Measurements from ENCODE around the gene CPVL. TPM values are rescaled to one million over a fixed set of nuclear protein-coding genes. Genes with fewer than 3 reads are reported as not detected.
A peak's percentile ranks its signal among the peaks of the same experiment; 100 is the strongest.

The CPVL gene
- total RNA-seq, 4 donors from 2014 or later: 3.1 to 17.5 (median 11.5) TPM

DNA sequence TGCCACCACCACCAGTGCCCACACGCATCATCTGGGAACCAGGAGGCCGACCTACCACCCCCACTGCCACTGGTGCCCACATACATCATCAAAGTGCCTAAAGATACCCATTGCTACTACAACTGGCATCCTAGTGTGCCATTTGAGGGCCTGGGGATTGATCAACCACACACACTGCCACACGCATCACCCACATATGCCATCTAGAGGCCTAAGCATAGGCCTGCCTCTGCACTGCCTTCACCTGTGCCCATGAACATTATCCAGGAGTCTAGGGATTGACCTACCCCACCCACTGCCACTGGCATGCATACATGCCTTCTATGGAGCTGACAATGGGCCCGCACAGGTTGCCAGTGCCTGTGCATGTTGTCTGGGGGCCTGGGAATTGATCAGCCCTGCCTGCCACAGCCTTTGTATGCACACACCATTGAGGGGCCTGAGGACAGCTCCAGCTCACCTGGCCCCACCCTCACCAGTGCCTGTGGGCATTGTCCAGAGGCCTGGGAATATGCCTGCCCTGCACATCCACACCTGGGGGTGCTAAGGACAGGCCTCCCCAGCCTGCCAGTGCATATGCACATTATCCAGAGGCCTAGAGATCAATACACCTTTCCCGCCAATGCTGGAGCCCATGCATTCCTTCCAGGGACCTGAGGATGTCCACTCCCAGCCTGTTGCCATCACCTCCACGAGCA is 123.9 kb downstream of the CPVL start:
- no peaks in the 10 kb centered on the region for H3K4me1 ChIP-seq
- TF ChIP-seq EP300 (IDR thresholded peaks at IDR 0.05) (no peak), POLR2A (IDR thresholded peaks at IDR 0.05) (no peak)
- TF ChIP-seq, protein P1, sequence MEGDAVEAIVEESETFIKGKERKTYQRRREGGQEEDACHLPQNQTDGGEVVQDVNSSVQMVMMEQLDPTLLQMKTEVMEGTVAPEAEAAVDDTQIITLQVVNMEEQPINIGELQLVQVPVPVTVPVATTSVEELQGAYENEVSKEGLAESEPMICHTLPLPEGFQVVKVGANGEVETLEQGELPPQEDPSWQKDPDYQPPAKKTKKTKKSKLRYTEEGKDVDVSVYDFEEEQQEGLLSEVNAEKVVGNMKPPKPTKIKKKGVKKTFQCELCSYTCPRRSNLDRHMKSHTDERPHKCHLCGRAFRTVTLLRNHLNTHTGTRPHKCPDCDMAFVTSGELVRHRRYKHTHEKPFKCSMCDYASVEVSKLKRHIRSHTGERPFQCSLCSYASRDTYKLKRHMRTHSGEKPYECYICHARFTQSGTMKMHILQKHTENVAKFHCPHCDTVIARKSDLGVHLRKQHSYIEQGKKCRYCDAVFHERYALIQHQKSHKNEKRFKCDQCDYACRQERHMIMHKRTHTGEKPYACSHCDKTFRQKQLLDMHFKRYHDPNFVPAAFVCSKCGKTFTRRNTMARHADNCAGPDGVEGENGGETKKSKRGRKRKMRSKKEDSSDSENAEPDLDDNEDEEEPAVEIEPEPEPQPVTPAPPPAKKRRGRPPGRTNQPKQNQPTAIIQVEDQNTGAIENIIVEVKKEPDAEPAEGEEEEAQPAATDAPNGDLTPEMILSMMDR (IDR thresholded peaks at IDR 0.05): no peak

DNA sequence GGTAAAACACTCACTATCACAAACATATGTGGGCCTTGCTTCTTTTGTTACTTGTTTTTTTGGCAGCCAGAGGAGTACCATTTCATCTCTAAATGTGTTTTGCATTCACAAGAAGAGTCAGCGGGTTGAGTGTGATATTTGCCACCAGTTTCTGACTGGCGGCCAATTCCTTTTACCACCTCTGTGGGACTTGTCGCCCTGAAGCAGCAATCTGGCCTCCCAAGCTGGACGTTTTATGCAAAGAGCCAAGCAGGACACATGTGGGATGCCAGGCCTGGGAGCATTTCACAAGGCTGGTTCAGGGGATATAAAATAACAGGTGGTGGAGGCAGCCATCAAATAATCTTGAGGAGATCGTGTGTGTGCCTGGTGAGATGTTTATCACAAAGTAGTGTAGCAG is 126.4 kb downstream of the CPVL start:
- Histone ChIP-seq H3K4me3 (no peak overlapping the region), H3K4me1 (no peaks in the 10 kb centered on the region), H3K9me3 (peaks cover 0 to 31% (median 4%) of the 10 kb centered on the region in 4 donors), H3K36me3 (peaks cover 0 to 7% (median 0%) of the 10 kb centered on the region in 3 donors), H3K27ac (no peak overlapping the region), H3K27me3 (no peaks in the 10 kb centered on the region)
- TF ChIP-seq EP300 (IDR thresholded peaks at IDR 0.05): no peak
- no peak for TF ChIP-seq POLR2A (IDR thresholded peaks at IDR 0.05)
- TF ChIP-seq, protein P1 (IDR thresholded peaks at IDR 0.05): no peak
- 85% methylated on average over 5 of the region's 5 CpGs for WGBS, 2 donors
- DNase-seq (ENCODE audit: low spot score in 2 of 2): no peak

More for the DNA sequence above, 123.9 kb downstream of the CPVL start:
- Histone ChIP-seq H3K27ac (no peak overlapping the region), H3K4me3 (no peak overlapping the region), H3K27me3 (no peaks in the 10 kb centered on the region), H3K9me3 (peaks cover 0 to 55% (median 5%) of the 10 kb centered on the region in 4 donors), H3K36me3 (peaks cover 0 to 7% (median 0%) of the 10 kb centered on the region in 3 donors)
- 91 to 92% methylated on average over 4 to 5 of the region's 6 CpGs for WGBS, 2 donors
- no peak for DNase-seq (ENCODE audit: low spot score in 2 of 2)

DNA sequence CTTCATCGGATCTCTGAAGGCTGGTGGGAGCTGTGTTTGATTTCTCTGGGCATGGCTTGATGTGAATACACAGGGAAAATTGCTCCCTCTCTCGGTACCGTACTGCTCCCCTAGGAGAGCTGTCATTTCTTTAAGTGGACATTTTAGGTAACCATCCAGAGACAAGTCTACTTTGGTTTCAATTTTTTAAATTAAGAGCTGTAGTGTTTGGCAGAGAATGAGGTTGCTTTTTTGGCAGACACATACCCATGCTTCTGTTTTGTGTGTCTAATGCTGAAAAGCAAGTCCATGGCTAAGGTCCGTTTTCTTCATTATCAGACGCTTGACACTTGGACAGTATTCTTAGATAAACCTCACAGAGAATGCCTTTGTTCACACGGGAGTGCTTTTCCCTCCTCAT is 127.0 kb downstream of the CPVL start:
- Histone ChIP-seq H3K27me3 (no peaks in the 10 kb centered on the region), H3K9me3 (peaks cover 0 to 26% (median 2%) of the 10 kb centered on the region in 4 donors), H3K27ac (no peak overlapping the region), H3K4me3 (no peak overlapping the region), H3K4me1 (no peaks in the 10 kb centered on the region), H3K36me3 (peaks cover 0 to 7% (median 0%) of the 10 kb centered on the region in 3 donors)
- TF ChIP-seq, protein P1 (IDR thresholded peaks at IDR 0.05): peak in 1 of 5 experiments; percentile 16
- no peak for TF ChIP-seq EP300 (IDR thresholded peaks at IDR 0.05)
- 48 to 49% methylated on average over 6 of the region's 6 CpGs for WGBS, 2 donors
- no peak for DNase-seq (ENCODE audit: low spot score in 2 of 2)

DNA sequence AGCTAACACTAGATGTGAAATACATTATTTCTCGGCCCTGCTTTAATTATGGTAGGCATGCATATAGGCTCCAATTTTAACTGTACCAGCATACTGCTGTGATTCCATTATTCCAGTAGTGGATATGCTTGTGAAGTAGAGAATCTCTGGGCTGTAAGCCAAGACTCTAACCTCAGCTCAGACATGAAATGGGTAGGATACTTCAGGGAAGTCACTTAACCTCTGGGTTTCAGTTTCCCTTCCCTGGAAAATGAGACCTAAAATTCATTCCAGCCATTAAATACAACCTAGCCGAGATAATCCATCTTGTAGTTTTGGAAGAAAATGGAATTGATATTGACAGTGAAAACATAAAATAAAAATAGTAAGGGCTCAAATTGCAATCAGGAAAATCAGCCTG is 128.6 kb downstream of the CPVL start:
- no peak overlapping the region for H3K4me3 ChIP-seq
- H3K27me3 ChIP-seq: no peaks in the 10 kb centered on the region
- TF ChIP-seq, protein P1 (IDR thresholded peaks at IDR 0.05): no peak
- no peak for TF ChIP-seq EP300 (IDR thresholded peaks at IDR 0.05)
- no peak for TF ChIP-seq POLR2A (IDR thresholded peaks at IDR 0.05)
- peaks cover 0 to 7% (median 0%) of the 10 kb centered on the region in 3 donors for H3K36me3 ChIP-seq
- no peak overlapping the region for H3K27ac ChIP-seq
- 75 to 80% methylated on average over 2 of the region's 2 CpGs for WGBS, 2 donors
- no peak for DNase-seq (ENCODE audit: low spot score in 2 of 2)
- H3K4me1 ChIP-seq: no peaks in the 10 kb centered on the region
- peaks cover 0 to 19% (median 0%) of the 10 kb centered on the region in 4 donors for H3K9me3 ChIP-seq

DNA sequence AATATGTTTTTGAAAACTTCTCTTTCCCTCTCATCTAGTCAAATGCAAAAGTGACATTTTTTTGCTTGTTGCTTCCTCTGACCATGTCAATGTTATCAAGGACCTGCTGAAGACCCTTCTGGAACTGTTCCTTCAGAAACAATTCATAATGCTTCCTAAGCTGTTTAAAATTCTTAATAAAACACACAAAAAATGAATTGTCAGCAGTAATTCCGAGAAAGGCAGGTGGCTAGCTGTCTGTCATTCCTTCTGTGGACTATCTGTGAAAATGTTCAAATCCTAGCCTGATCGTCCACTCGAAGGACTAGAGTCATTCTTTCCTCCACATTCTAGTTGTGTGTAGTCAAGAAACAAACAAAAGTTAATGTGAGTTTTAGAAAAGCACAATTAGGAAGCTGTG is 131.6 kb downstream of the CPVL start:
- Histone ChIP-seq H3K4me1 (no peaks in the 10 kb centered on the region), H3K9me3 (no peaks in the 10 kb centered on the region), H3K27me3 (no peaks in the 10 kb centered on the region), H3K27ac (no peak overlapping the region), H3K36me3 (no peaks in the 10 kb centered on the region), H3K4me3 (no peak overlapping the region)
- TF ChIP-seq, protein P1 (IDR thresholded peaks at IDR 0.05): no peak
- TF ChIP-seq POLR2A (IDR thresholded peaks at IDR 0.05): no peak
- no peak for TF ChIP-seq EP300 (IDR thresholded peaks at IDR 0.05)
- 91 to 96% methylated on average over 3 of the region's 3 CpGs for WGBS, 2 donors
- no peak for DNase-seq (ENCODE audit: low spot score in 2 of 2)

Measured in tibial nerve (tissue), 4 donors.